GM23338 (cell line): ENCODE measurements around the gene EFR3B. TPM values are rescaled to one million over a fixed set of nuclear protein-coding genes. Genes with fewer than 3 reads are reported as not detected.
A peak's percentile ranks its signal among the peaks of the same experiment; 100 is the strongest.

Source experiments
- ATAC-seq: fragments of 200-7000 bp; cut with Tn5 transposase; 3 replicates; pipeline ENCODE4 v1.9.1; 2020
- DNase-seq: peaks from one replicate; pipeline ENCODE4 v3.0.0-alpha.2; 2015; ENCODE audit warnings: low spot score
- H2AFZ ChIP-seq: fragments of 200-600 bp; sonication (generic); 2 replicates; pipeline ENCODE4 v1.8.0; 2016; ENCODE audit warnings: antibody characterized with exemption, mild to moderate bottlenecking, moderate library complexity
- H3F3A ChIP-seq: fragments of 200-600 bp; sonication (generic); replicated peaks from 2 replicates; pipeline ENCODE4 v1.8.0; 2017; ENCODE audit warnings: antibody characterized with exemption, mixed run types, low read depth
- H3K27ac ChIP-seq: fragments of 200-600 bp; sonication (generic); 2 replicates; pipeline ENCODE4 v1.6.1; 2016; ENCODE audit warnings: low read depth
- H3K27me3 ChIP-seq: fragments of 200-600 bp; sonication (generic); 2 replicates; pipeline ENCODE4 v1.8.0; 2016; ENCODE audit warnings: mild to moderate bottlenecking, mixed run types, moderate library complexity; ENCODE audit not compliant: insufficient read depth
- H3K36me3 ChIP-seq: fragments of 200-600 bp; sonication (generic); 2 replicates; pipeline ENCODE4 v1.8.0; 2016; ENCODE audit warnings: mild to moderate bottlenecking; ENCODE audit not compliant: insufficient read depth
- H3K4me1 ChIP-seq: fragments of 200-600 bp; sonication (generic); 2 replicates; pipeline ENCODE4 v1.8.0; 2016; ENCODE audit warnings: mild to moderate bottlenecking, moderate library complexity; ENCODE audit not compliant: insufficient read depth
- H3K4me2 ChIP-seq: fragments of 200-600 bp; sonication (generic); 2 replicates; pipeline ENCODE4 v1.7.1; 2017; ENCODE audit warnings: mixed run types
- H3K4me3 ChIP-seq: fragments of 200-600 bp; sonication (generic); 2 replicates; pipeline ENCODE4 v1.6.1; 2016; ENCODE audit warnings: mixed run types
- H3K79me2 ChIP-seq: fragments of 200-600 bp; sonication (generic); replicated peaks from 2 replicates; pipeline ENCODE4 v1.8.0; 2017; ENCODE audit warnings: mild to moderate bottlenecking; ENCODE audit not compliant: insufficient read depth
- H3K9me2 ChIP-seq: fragments of 200-600 bp; sonication (generic); 2 replicates; pipeline ENCODE4 v1.8.0; 2017; ENCODE audit not compliant: insufficient read depth
- H4K20me1 ChIP-seq: fragments of 200-600 bp; sonication (generic); replicated peaks from 2 replicates; pipeline ENCODE4 v1.8.0; 2017; ENCODE audit warnings: mild to moderate bottlenecking; ENCODE audit not compliant: insufficient read depth
- H3K27ac Mint-ChIP-seq: 2 replicates; pipeline ENCODE4 v1.8.0; 2020; ENCODE audit warnings: inconsistent platforms, mild to moderate bottlenecking, moderate library complexity, mixed read lengths
- H3K27me3 Mint-ChIP-seq: 3 replicates; pipeline ENCODE4 v1.8.0; 2022; ENCODE audit warnings: low read depth, mild to moderate bottlenecking, moderate library complexity, mixed read lengths, inconsistent platforms; ENCODE audit not compliant: insufficient read depth, poor library complexity
- H3K36me3 Mint-ChIP-seq: 3 replicates; pipeline ENCODE4 v1.8.0; 2021; ENCODE audit warnings: low read depth, mild to moderate bottlenecking, inconsistent platforms, moderate library complexity, mixed read lengths
- H3K4me1 Mint-ChIP-seq: 3 replicates; pipeline ENCODE4 v1.8.0; 2020; ENCODE audit warnings: mild to moderate bottlenecking, inconsistent platforms, mixed read lengths
- H3K4me3 Mint-ChIP-seq: 3 replicates; pipeline ENCODE4 v1.8.0; 2021; ENCODE audit warnings: moderate library complexity, mild to moderate bottlenecking, inconsistent platforms, mixed read lengths
- H3K9me3 Mint-ChIP-seq: 3 replicates; pipeline ENCODE4 v1.8.0; 2020; ENCODE audit warnings: moderate library complexity, mild to moderate bottlenecking, inconsistent platforms, mixed read lengths
- CREB1 ChIP-seq: fragments of 250-450 bp; sonication (Bioruptor Pico); IDR thresholded peaks from 2 replicates; pipeline ENCODE4 v1.5.0; 2020; ENCODE audit warnings: low read depth, mild to moderate bottlenecking, moderate library complexity
- ETS1 ChIP-seq: IDR thresholded peaks from 2 replicates; pipeline ENCODE4 v1.6.1; 2016; ENCODE audit warnings: antibody characterized with exemption
- EZH2 ChIP-seq: fragments of 200-600 bp; sonication (generic); IDR thresholded peaks from one replicate; pipeline ENCODE4 v1.8.0; 2017; ENCODE audit warnings: antibody characterized with exemption, mild to moderate bottlenecking, low read depth; ENCODE audit not compliant: unreplicated experiment
- EZH2phosphoT487 ChIP-seq: fragments of 200-600 bp; sonication (generic); IDR thresholded peaks from one replicate; pipeline ENCODE4 v1.8.1; 2018; ENCODE audit warnings: antibody characterized with exemption; ENCODE audit not compliant: unreplicated experiment
- JUNB ChIP-seq: IDR thresholded peaks from one replicate; pipeline ENCODE4 v1.6.1; 2016; ENCODE audit warnings: antibody characterized with exemption; ENCODE audit not compliant: unreplicated experiment
- NANOG ChIP-seq: IDR thresholded peaks from 2 replicates; pipeline ENCODE4 v1.6.1; 2016; ENCODE audit warnings: antibody characterized with exemption, borderline replicate concordance
- POLR2AphosphoS5 ChIP-seq: IDR thresholded peaks from 2 replicates; pipeline ENCODE4 v1.6.1; 2016; ENCODE audit warnings: antibody characterized with exemption, low read depth
- REST ChIP-seq: IDR thresholded peaks from one replicate; pipeline ENCODE4 v1.6.1; 2018; ENCODE audit warnings: antibody characterized with exemption; ENCODE audit not compliant: unreplicated experiment
- STAT1 ChIP-seq: IDR thresholded peaks from one replicate; pipeline ENCODE4 v1.6.1; 2016; ENCODE audit warnings: antibody characterized with exemption; ENCODE audit not compliant: unreplicated experiment
- ZNF114 ChIP-seq: fragments of 250-450 bp; sonication (Bioruptor Pico); IDR thresholded peaks from 2 replicates; pipeline ENCODE4 v1.5.0; 2020; ENCODE audit warnings: mild to moderate bottlenecking, moderate library complexity
- ZNF331 ChIP-seq: fragments of 250-450 bp; sonication (Bioruptor Pico); IDR thresholded peaks from 2 replicates; pipeline ENCODE4 v1.5.0; 2020; ENCODE audit warnings: low read depth, mild to moderate bottlenecking, moderate library complexity
- ZNF462 ChIP-seq: fragments of 250-450 bp; sonication (Bioruptor Pico); IDR thresholded peaks from 2 replicates; pipeline ENCODE4 v1.5.0; 2020; ENCODE audit warnings: mild to moderate bottlenecking, moderate library complexity
- polyA plus RNA-seq: library from polyadenylated mRNA; unstranded; fragments of >200 nt; fragmentation: Nextera tagmentation; extraction: Ambion mirVana; gene quantifications from 2 replicates; pipeline ENCODE4 v1.2.1, GENCODE V29; 2016
- total RNA-seq: library from RNA; depleted of rRNA; stranded (reverse); fragments of >200 nt; shearing (Covaris generic); gene quantifications from 2 replicates; pipeline ENCODE4 v1.2.3, GENCODE V29; 2014

Gene EFR3B
- total and polyA plus RNA-seq, 2 experiments from 2014 or later: 3.3 to 10.7 TPM

- Mint-ChIP-seq H3K27ac (no peak overlapping the region), H3K4me1 (peaks cover 9% of the 10 kb centered on the region), H3K36me3 (no peaks in the 10 kb centered on the region; the same call in 2 of the 3 replicates), H3K9me3 (no peaks in the 10 kb centered on the region; the same call in 2 of the 3 replicates), H3K27me3 (peaks cover 28% of the 10 kb centered on the region), H3K4me3 (peak overlapping the region; percentile 73)
- Histone ChIP-seq H3K27me3 (peaks cover 32% of the 10 kb centered on the region), H4K20me1 (no peaks in the 10 kb centered on the region; the same call in 1 of the 2 replicates), H3K4me2 (peak overlapping the region; percentile 89), H2AFZ (peak overlapping the region; percentile 76), H3K9me2 (no peaks in the 10 kb centered on the region), H3K36me3 (no peaks in the 10 kb centered on the region), H3F3A (no peaks in the 10 kb centered on the region), H3K4me1 (peaks cover 8% of the 10 kb centered on the region), H3K79me2 (no peaks in the 10 kb centered on the region), H3K27ac (no peak overlapping the region), H3K4me3 (peak overlapping the region; percentile 57)
- peak; percentile 60 for DNase-seq
- TF ChIP-seq NANOG (no peak), EZH2phosphoT487 (no peak), ZNF114 (no peak), JUNB (no peak), REST (no peak), ETS1 (no peak), EZH2 (no peak), POLR2AphosphoS5 (no peak), ZNF331 (CRISPR knock-in tag) (no peak), ZNF462 (CRISPR knock-in tag) (no peak), STAT1 (no peak), CREB1 (CRISPR knock-in tag) (no peak)
- peak; percentile 57 for ATAC-seq
Observed at GRCh38 chr2:25131567-25132298, 89.9 kb downstream of the EFR3B start.
